PC-3 (cell line): ENCODE data around the gene MGAT3. TPM values are rescaled to one million over a fixed set of nuclear protein-coding genes. Genes with fewer than 3 reads are reported as not detected.
A peak's percentile ranks its signal among the peaks of the same experiment; 100 is the strongest.
"Not testable (repeated sequence)": the region's sequence is repeated elsewhere in the genome, so short reads cannot be mapped to it uniquely, and the experiment has no call there.

ENCODE experiments used
- ATAC-seq: fragments of 200-7000 bp; cut with Tn5 transposase; 2 replicates; pipeline ENCODE4 v1.9.1; 2020; ENCODE audit warnings: mild to moderate bottlenecking, moderate library complexity
- BruUV-seq: library from RNA; stranded (reverse); fragments of 400-500 nt; replicated peaks from 2 replicates; lab custom pipeline; 2021; lab: Mats Ljungman, UMichigan
- CTCF ChIA-PET: fragments of 300-600 bp; sonication (Branson Sonifier 250); formaldehyde crosslinking; loops from one replicate; lab custom pipeline; 2022; ENCODE audit warnings: antibody characterized with exemption; lab: Charles Lee
- POLR2A ChIA-PET: fragments of 300-600 bp; sonication (Branson Sonifier 250); formaldehyde crosslinking; loops from one replicate; lab custom pipeline; 2022; ENCODE audit warnings: antibody characterized with exemption; ENCODE audit not compliant: unreplicated experiment; lab: Charles Lee
- DNase-seq: peaks from one replicate; pipeline ENCODE4 v3.0.0-alpha.2; 2015
- H2AFZ ChIP-seq: fragments of 300-600 bp; sonication (generic); 2 replicates; pipeline ENCODE4 v1.6.0; 2016; ENCODE audit warnings: antibody characterized with exemption, low read length
- H3F3A ChIP-seq: fragments of 300-600 bp; sonication (generic); one replicate; pipeline ENCODE4 v1.6.0; 2017; ENCODE audit warnings: antibody characterized with exemption, low read length, control low read depth, mild to moderate bottlenecking; ENCODE audit not compliant: unreplicated experiment
- H3K27ac ChIP-seq: fragments of 300-600 bp; sonication (generic); 2 replicates; pipeline ENCODE4 v1.5.1; 2016; ENCODE audit warnings: mild to moderate bottlenecking, low read length
- H3K27me3 ChIP-seq: fragments of 300-600 bp; sonication (generic); 2 replicates; pipeline ENCODE4 v1.6.1; 2016; ENCODE audit warnings: low read length, mixed read lengths
- H3K36me3 ChIP-seq: fragments of 300-600 bp; sonication (generic); 2 replicates; pipeline ENCODE4 v1.6.1; 2016; ENCODE audit warnings: low read depth, mixed run types, low read length, mixed read lengths
- H3K4me1 ChIP-seq: fragments of 300-600 bp; sonication (generic); 2 replicates; pipeline ENCODE4 v1.5.1; 2016; ENCODE audit warnings: low read length; ENCODE audit not compliant: insufficient read depth
- H3K4me2 ChIP-seq: fragments of 300-600 bp; sonication (generic); 2 replicates; pipeline ENCODE4 v1.6.0; 2016; ENCODE audit warnings: low read length
- H3K4me3 ChIP-seq: fragments of 300-600 bp; sonication (generic); 2 replicates; pipeline ENCODE4 v1.5.1; 2016; ENCODE audit warnings: mild to moderate bottlenecking, low read length, mixed read lengths
- H3K79me2 ChIP-seq: fragments of 300-600 bp; sonication (generic); 2 replicates; pipeline ENCODE4 v1.6.1; 2017; ENCODE audit warnings: low read length, mixed read lengths
- H3K9ac ChIP-seq: fragments of 300-600 bp; sonication (generic); 2 replicates; pipeline ENCODE4 v1.6.0; 2016; ENCODE audit warnings: mild to moderate bottlenecking, low read length
- H3K9me2 ChIP-seq: fragments of 300-600 bp; sonication (generic); replicated peaks from 2 replicates; pipeline ENCODE4 v1.6.1; 2016; ENCODE audit warnings: mixed run types, low read length, mixed read lengths
- H3K9me3 ChIP-seq: fragments of 300-600 bp; sonication (generic); 2 replicates; pipeline ENCODE4 v1.6.1; 2016; ENCODE audit warnings: low read length, mixed read lengths
- H4K20me1 ChIP-seq: fragments of 300-600 bp; sonication (generic); 2 replicates; pipeline ENCODE4 v1.6.1; 2016; ENCODE audit warnings: low read length, mixed read lengths
- EZH2 ChIP-seq: fragments of 300-600 bp; sonication (generic); IDR thresholded peaks from one replicate; pipeline ENCODE4 v1.6.1; 2017; ENCODE audit warnings: antibody characterized with exemption, mild to moderate bottlenecking, low read length; ENCODE audit not compliant: unreplicated experiment
- EZH2phosphoT487 ChIP-seq: fragments of 300-600 bp; sonication (generic); IDR thresholded peaks from 2 replicates; pipeline ENCODE4 v1.6.1; 2018; ENCODE audit warnings: mild to moderate bottlenecking, antibody characterized with exemption, low read length, borderline replicate concordance
- intact Hi-C: fragments of 100-400 bp; cut with micrococcal nuclease; formaldehyde crosslinking; loops from 2 replicates; pipeline ENCODE4 v1.9.0; 2023
- total RNA-seq: library from RNA; depleted of rRNA; stranded (reverse); fragments of >200 nt; gene quantifications from 2 replicates; pipeline ENCODE4 v1.2.3, GENCODE V29; 2014
- TF ChIP-seq, protein P1 (sequence below): fragments of 300-600 bp; sonication (generic); conservative IDR thresholded peaks from 2 replicates; pipeline ENCODE4 v1.5.1; 2017; ENCODE audit warnings: antibody characterized with exemption, low read depth, mild to moderate bottlenecking, low read length

The MGAT3 gene
- total RNA-seq, 1 experiment from 2014 or later: not detected

DNA sequence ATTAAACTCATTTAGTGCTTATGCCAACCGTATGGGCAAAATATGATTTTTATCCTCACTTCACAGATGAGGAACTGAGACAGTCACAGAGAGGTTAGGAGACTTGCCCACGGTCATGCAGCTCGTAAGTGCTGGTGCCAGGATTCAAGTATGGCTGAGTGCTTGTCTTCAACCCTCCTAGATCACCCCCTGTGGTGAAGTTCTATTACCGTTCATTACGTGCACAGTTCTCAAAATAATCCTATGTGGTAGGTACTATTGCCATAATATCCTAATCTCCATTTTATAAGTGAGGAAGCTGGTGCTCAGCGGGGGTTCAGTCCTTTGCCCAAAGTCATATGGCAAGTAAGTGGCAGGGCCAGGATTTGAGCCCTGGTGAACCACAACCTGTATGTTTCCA, 46.8 kb downstream of the MGAT3 start:
- TF ChIP-seq EZH2: no peak
- no peak for TF ChIP-seq EZH2phosphoT487
- TF ChIP-seq, protein P1, sequence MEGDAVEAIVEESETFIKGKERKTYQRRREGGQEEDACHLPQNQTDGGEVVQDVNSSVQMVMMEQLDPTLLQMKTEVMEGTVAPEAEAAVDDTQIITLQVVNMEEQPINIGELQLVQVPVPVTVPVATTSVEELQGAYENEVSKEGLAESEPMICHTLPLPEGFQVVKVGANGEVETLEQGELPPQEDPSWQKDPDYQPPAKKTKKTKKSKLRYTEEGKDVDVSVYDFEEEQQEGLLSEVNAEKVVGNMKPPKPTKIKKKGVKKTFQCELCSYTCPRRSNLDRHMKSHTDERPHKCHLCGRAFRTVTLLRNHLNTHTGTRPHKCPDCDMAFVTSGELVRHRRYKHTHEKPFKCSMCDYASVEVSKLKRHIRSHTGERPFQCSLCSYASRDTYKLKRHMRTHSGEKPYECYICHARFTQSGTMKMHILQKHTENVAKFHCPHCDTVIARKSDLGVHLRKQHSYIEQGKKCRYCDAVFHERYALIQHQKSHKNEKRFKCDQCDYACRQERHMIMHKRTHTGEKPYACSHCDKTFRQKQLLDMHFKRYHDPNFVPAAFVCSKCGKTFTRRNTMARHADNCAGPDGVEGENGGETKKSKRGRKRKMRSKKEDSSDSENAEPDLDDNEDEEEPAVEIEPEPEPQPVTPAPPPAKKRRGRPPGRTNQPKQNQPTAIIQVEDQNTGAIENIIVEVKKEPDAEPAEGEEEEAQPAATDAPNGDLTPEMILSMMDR: no peak
- peaks cover 17% of the 10 kb centered on the region for H3K4me1 ChIP-seq
- intact Hi-C loops: no loop called here
- H3K9ac ChIP-seq: peak overlapping the region; percentile 94; the same call in 1 of the 2 replicates
- H3K9me3 ChIP-seq: no peaks in the 10 kb centered on the region
- no peaks in the 10 kb centered on the region for H3K27me3 ChIP-seq
- H3F3A ChIP-seq: no peaks in the 10 kb centered on the region
- H3K9me2 ChIP-seq: no peaks in the 10 kb centered on the region
- no peaks in the 10 kb centered on the region for H4K20me1 ChIP-seq
- H3K79me2 ChIP-seq: peaks cover 57% of the 10 kb centered on the region
- DNase-seq: no peak
- H3K36me3 ChIP-seq: peaks cover 34% of the 10 kb centered on the region; the same call in 1 of the 2 replicates
- peak overlapping the region; percentile 78 for H3K4me2 ChIP-seq
- POLR2A ChIA-PET: no interaction called here
- no peak for ATAC-seq
- CTCF ChIA-PET: no interaction called here
- H2AFZ ChIP-seq: no peak overlapping the region
- H3K4me3 ChIP-seq: peak overlapping the region; percentile 93
- no TSS peak for BruUV-seq
- no peak overlapping the region for H3K27ac ChIP-seq

DNA sequence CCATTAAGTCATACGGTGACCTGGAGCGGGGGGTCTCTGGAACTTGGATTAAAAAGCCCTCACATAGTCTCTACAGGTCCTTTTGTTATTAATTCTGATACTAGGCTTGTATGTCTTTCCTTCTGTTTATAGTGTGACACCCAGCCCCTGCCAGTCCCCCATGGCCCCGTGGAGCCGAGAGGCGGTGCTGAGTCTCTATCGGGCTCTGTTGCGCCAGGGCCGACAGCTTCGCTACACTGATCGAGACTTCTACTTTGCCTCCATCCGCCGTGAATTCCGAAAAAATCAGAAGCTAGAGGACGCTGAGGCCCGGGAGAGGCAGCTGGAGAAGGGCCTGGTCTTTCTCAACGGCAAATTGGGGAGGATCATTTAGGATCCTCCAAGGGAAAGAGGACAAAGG, 47.3 kb downstream of the MGAT3 start:
- Histone ChIP-seq H3K9me3 (no peaks in the 10 kb centered on the region), H3K27me3 (no peaks in the 10 kb centered on the region), H3K27ac (no peak overlapping the region), H3K36me3 (peaks cover 34% of the 10 kb centered on the region; the same call in 1 of the 2 replicates), H3K4me2 (0 out of 2 replicates have a peak overlapping the region, but pooled peaks have one; percentile 78), H3K4me1 (peaks cover 17% of the 10 kb centered on the region), H3K4me3 (no peak overlapping the region), H2AFZ (no peak overlapping the region), H3K79me2 (peaks cover 61% of the 10 kb centered on the region), H4K20me1 (no peaks in the 10 kb centered on the region), H3K9me2 (no peaks in the 10 kb centered on the region), H3F3A (no peaks in the 10 kb centered on the region), H3K9ac (no peak overlapping the region)
- intact Hi-C loops: no loop called here
- no peak for ATAC-seq
- no TSS peak for BruUV-seq
- ChIA-PET CTCF (no interaction called here), POLR2A (no interaction called here)
- TF ChIP-seq, protein P1: no peak
- TF ChIP-seq EZH2phosphoT487: no peak
- TF ChIP-seq EZH2: no peak
- no peak for DNase-seq

DNA sequence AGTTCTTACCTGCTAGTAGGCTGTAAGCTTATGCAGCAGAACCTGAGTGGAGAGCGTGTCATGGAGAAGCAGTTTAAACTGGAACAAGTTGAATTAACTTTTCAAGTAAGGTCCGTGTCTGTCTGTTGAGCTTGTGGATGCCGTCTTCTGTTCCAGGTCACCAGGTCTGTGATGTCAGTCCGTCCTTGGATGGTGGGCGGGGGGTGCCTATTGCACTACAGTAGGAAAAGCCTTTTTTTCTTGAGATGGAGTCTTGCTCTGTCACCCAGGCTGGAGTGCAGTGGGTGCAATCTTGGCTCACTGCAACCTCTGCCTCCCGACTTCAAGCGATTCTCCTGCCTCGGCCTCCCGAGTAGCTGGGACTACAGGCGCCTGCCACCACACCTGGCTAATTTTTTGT, 50.2 kb downstream of the MGAT3 start:
- H3K4me3 ChIP-seq, H3K27me3 ChIP-seq, H3F3A ChIP-seq, H3K27ac ChIP-seq, H3K9me3 ChIP-seq, H4K20me1 ChIP-seq, H3K4me1 ChIP-seq, POLR2A ChIA-PET, H3K9me2 ChIP-seq, H3K9ac ChIP-seq, H3K4me2 ChIP-seq, intact Hi-C loops, BruUV-seq, ATAC-seq, H2AFZ ChIP-seq, DNase-seq, CTCF ChIA-PET: not testable (repeated sequence)
- H3K79me2 ChIP-seq: peaks cover 80% of the 10 kb centered on the region
- H3K36me3 ChIP-seq: peaks cover 40% of the 10 kb centered on the region
